HG02981 (cell line): ENCODE measurements around the gene LRRC18.

Experiments used
- ATAC-seq: cut with Tn5 transposase; IDR thresholded peaks from one replicate; pipeline ENCODE4 v1.9.1; 2021; ENCODE audit warnings: mild to moderate bottlenecking, moderate library complexity; ENCODE audit not compliant: unreplicated experiment

LRRC18 gene

GRCh38 chr10:48923748-48924147, 15.9 kb downstream of the LRRC18 start:
- no peak for ATAC-seq

GRCh38 chr10:48913674-48914073, 26.0 kb downstream of the LRRC18 start:
- ATAC-seq, result no peak

GRCh38 chr10:48910548-48910947, 29.1 kb downstream of the LRRC18 start:
- no peak for ATAC-seq

GRCh38 chr10:48907730-48908129, 31.9 kb downstream of the LRRC18 start:
- ATAC-seq, result no peak

- ATAC-seq, result no peak
Measured at GRCh38 chr10:48906841-48907240, 32.8 kb downstream of the LRRC18 start.

- ATAC-seq, result no peak
Measured at GRCh38 chr10:48905311-48905710, 34.3 kb downstream of the LRRC18 start.

- ATAC-seq, result no peak
Measured at GRCh38 chr10:48904861-48905260, 34.8 kb downstream of the LRRC18 start.

GRCh38 chr10:48903151-48903550, 36.5 kb downstream of the LRRC18 start:
- no peak for ATAC-seq

- no peak for ATAC-seq
Measured at GRCh38 chr10:48902096-48902495, 37.5 kb downstream of the LRRC18 start.

- no peak for ATAC-seq
Measured at GRCh38 chr10:48901319-48901718, 38.3 kb downstream of the LRRC18 start.

GRCh38 chr10:48900371-48900801, 39.3 kb downstream of the LRRC18 start:
- ATAC-seq, result no peak

GRCh38 chr10:48899781-48900180, 39.9 kb downstream of the LRRC18 start:
- no peak for ATAC-seq

GRCh38 chr10:48898426-48898825, 41.2 kb downstream of the LRRC18 start:
- ATAC-seq, result no peak

GRCh38 chr10:48897441-48897790, 42.2 kb downstream of the LRRC18 start:
- ATAC-seq, result no peak

- ATAC-seq, result no peak
Measured at GRCh38 chr10:48896756-48897440, 42.7 kb downstream of the LRRC18 start.

GRCh38 chr10:48895803-48896195, 43.8 kb downstream of the LRRC18 start:
- no peak for ATAC-seq

GRCh38 chr10:48894911-48895802, 44.5 kb downstream of the LRRC18 start:
- no peak for ATAC-seq

- ATAC-seq, result no peak
Measured at GRCh38 chr10:48890888-48891850, 48.5 kb downstream of the LRRC18 start.

GRCh38 chr10:48887982-48888381, 51.7 kb downstream of the LRRC18 start:
- no peak for ATAC-seq

- ATAC-seq, result no peak
Measured at GRCh38 chr10:48885376-48885775, 54.3 kb downstream of the LRRC18 start.
